Caki2 (cell line): ENCODE measurements around the gene KRR1. TPM values are rescaled to one million over a fixed set of nuclear protein-coding genes. Genes with fewer than 3 reads are reported as not detected.
"Not testable (repeated sequence)": the region's sequence is repeated elsewhere in the genome, so short reads cannot be mapped to it uniquely, and the experiment has no call there.

ENCODE experiments used
- DNase-seq: peaks from one replicate; pipeline ENCODE4 v3.0.0-alpha.2; 2015; ENCODE audit warnings: low read depth
- in situ Hi-C: cut with HindIII; loops from 2 replicates; pipeline ENCODE4 v1.10.0; 2016; ENCODE audit warnings: low sequenced_read_pairs, low pct_unique_long_range_greater_than_20kb, mixed read lengths
- total RNA-seq: library from RNA; depleted of rRNA; stranded (reverse); fragments of >200 nt; shearing (Covaris generic); gene quantifications from 2 replicates; pipeline ENCODE4 v1.2.3, GENCODE V29; 2014; ENCODE audit warnings: low replicate concordance

The KRR1 gene
- total RNA-seq, 1 experiment from 2014 or later: 53.4 TPM

- DNase-seq: no peak
- in situ Hi-C loops: loop anchor here (25.0 kb wide), 1 partner anchor 508 kb away; the partner anchor contains the start of gene PHLDA1
These were observed 17.9 kb upstream of the KRR1 start for GRCh38 chr12:75529316-75529715.

GRCh38 chr12:75528692-75529091 lies 17.3 kb upstream of the KRR1 start:
- DNase-seq: no peak
- in situ Hi-C loops: loop anchor here (25.0 kb wide), 1 partner anchor 509 kb away; the partner anchor contains the start of gene PHLDA1

DNA sequence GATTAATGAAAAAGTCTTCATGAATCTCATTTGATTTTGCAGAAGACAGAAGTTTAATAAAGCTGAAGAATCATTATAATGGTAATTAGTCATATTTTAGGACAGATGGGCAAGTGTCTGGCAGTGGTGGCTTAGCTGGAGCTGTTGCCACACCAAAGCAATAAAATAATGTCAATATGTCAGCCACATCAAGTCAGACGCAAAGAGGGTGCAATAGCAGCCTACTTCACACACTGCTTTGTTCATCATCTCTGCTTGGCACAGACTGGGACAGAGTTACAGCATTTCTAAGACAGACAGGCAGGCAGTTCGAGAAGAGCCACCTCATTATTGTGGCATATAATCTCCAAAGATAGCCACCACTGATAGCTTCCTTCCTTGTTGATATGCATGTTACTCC lies 16.9 kb upstream of the KRR1 start:
- no peak for DNase-seq
- in situ Hi-C loops: loop anchor here (25.0 kb wide), 1 partner anchor 509 kb away; the partner anchor contains the start of gene PHLDA1

- peak; percentile 56 for DNase-seq
- in situ Hi-C loops: loop anchor here (25.0 kb wide), 1 partner anchor 510 kb away; the partner anchor contains the start of gene PHLDA1
These were observed 15.5 kb upstream of the KRR1 start for GRCh38 chr12:75526655-75527511.

DNA sequence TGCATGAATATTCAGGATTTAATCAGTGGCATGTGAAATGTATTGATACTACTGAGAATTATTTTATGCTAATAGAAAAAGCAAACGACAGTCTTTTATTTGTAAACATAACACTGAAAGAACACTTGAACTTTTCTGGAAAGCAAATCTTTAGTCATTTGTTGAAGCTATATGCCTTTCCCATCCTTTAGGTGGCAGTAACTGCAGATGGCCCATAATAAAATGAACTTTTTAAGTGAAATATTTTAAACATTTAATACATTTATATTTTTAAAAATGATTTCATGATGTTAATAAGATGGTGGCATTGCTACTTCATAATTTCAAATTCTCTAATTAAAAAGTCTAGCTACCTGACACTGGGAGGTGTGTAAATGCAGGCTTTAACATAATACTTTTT lies 13.9 kb upstream of the KRR1 start:
- DNase-seq: no peak
- in situ Hi-C loops: loop anchor here (25.0 kb wide), 1 partner anchor 512 kb away; the partner anchor contains the start of gene PHLDA1

- in situ Hi-C loops, DNase-seq: not testable (repeated sequence)
These were observed 10.7 kb upstream of the KRR1 start for GRCh38 chr12:75522124-75522523.

- DNase-seq, in situ Hi-C loops: not testable (repeated sequence)
These were observed 9.8 kb upstream of the KRR1 start for GRCh38 chr12:75521224-75521623.

- DNase-seq: no peak
- in situ Hi-C loops: no loop called here
These were observed 1.8 kb downstream of the KRR1 start for GRCh38 chr12:75509621-75510020.

DNA sequence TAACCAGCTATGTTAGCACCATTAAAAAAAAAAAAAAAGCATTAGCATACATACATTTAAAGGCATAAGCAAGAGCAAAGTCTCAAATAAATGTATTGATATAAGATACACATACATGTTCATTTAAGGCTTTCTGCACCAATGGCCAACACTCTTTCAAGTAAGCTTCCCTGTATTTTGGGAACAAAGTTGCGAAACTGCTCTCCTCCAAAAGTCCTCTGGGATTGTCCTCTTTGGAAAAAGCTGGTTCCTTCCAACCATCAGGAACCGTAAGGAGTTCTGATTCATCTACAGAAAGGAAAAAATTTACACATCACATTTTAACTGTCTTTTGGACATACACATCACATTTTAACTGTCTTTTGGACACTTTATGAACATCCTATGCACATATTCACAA lies 3.2 kb downstream of the KRR1 start:
- no peak for DNase-seq
- in situ Hi-C loops: no loop called here

GRCh38 chr12:75507086-75507485 lies 4.3 kb downstream of the KRR1 start:
- DNase-seq: no peak
- in situ Hi-C loops: no loop called here

DNA sequence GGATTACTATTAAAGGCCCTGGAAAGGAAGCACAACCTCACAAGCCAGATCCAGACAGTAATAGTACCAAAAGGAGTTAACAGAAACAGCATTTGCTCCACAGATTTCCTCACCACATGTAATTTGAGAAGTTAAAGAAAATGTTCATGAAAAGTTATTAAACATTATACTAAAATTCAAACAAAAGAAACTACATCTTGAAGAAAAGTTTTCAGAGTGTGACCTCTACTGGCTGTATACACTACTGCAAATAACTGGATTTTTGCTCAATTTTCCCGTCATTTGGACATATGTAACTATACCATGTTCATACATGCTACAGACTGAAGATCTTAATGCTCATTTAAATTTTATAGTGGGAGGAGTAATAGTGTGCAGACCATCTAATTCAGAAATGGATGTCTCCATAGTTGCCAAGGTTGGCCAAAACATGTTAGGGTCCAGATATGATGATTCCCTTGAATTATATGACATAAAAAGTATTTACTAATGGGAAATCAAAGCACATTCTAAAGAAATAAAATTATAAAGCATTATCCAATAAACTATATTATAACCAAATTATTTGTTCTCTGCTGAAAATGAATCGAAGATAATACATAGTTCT lies 5.6 kb downstream of the KRR1 start:
- DNase-seq: no peak
- in situ Hi-C loops: no loop called here

- DNase-seq: no peak
These were observed 7.5 kb downstream of the KRR1 start for GRCh38 chr12:75503866-75504265.

GRCh38 chr12:75503459-75503858 lies 8.0 kb downstream of the KRR1 start:
- DNase-seq: no peak
- in situ Hi-C loops: no loop called here

More at GRCh38 chr12:75503866-75504265, 7.5 kb downstream of the KRR1 start:
- in situ Hi-C loops: no loop called here

GRCh38 chr12:75491169-75491568 lies 20.2 kb downstream of the KRR1 start:
- in situ Hi-C loops: no loop called here

GRCh38 chr12:75489613-75490210 lies 21.7 kb downstream of the KRR1 start:
- in situ Hi-C loops: no loop called here
- no peak for DNase-seq

More at GRCh38 chr12:75491169-75491568, 20.2 kb downstream of the KRR1 start:
- no peak for DNase-seq

DNA sequence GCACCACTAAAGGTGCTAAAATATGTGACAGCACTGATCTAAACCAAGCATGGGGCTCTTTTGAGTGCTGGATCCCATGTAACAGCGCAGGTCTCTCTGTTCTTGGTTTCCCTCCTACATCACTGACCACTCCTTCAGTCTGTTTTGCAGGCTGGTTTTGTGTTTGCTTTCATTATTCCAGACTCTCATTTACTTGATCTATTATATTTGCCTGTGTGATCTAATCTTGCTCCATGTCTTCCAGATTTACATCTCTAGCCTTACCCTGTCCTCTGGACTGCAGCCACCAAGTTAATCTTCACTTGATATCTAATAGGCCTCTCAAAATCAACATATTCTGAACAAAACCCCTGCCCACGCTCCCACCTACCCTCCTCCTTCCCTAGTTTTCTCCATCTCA lies 22.2 kb downstream of the KRR1 start:
- DNase-seq: no peak
- in situ Hi-C loops: no loop called here

- in situ Hi-C loops: no loop called here
- peak; percentile 36 for DNase-seq
These were observed 22.9 kb downstream of the KRR1 start for GRCh38 chr12:75488553-75488952.

- in situ Hi-C loops: no loop called here
- no peak for DNase-seq
These were observed 24.1 kb downstream of the KRR1 start for GRCh38 chr12:75487308-75487707.

DNA sequence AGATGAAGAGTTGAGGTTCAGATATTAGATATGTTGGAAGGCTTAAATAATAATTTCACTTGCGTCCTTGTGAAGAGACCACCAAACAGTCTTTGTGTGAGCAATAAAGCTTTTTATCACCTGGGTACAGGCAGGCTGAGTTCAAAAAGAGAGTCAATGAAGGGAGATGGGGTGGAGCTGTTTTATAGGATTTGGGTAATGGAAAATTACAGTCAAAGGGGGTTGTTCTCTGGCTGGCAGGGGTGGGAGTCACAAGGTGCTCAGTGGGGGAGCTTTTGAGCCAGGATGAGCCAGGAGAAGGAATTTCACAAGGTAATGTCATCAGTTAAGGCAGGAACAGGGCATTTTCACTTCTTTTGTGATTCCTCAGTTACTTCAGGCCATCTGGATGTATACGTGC lies 27.0 kb downstream of the KRR1 start:
- in situ Hi-C loops, DNase-seq: not testable (repeated sequence)
